Stimulated activated CD4-positive, alpha-beta T cell treated with anti-CD3 and anti-CD28 coated beads, Interleukin-1b, Interleukin-23, amount 100 ng/mL, for 1 hour (primary cell): ENCODE results near the gene TET2.

Experiments used
- DNase-seq, 2 donors: peaks; one replicate each; pipeline ENCODE4 v3.0.0-alpha.2; 2020; ENCODE audit warnings: low read depth in 2 of 2

The TET2 gene

DNA sequence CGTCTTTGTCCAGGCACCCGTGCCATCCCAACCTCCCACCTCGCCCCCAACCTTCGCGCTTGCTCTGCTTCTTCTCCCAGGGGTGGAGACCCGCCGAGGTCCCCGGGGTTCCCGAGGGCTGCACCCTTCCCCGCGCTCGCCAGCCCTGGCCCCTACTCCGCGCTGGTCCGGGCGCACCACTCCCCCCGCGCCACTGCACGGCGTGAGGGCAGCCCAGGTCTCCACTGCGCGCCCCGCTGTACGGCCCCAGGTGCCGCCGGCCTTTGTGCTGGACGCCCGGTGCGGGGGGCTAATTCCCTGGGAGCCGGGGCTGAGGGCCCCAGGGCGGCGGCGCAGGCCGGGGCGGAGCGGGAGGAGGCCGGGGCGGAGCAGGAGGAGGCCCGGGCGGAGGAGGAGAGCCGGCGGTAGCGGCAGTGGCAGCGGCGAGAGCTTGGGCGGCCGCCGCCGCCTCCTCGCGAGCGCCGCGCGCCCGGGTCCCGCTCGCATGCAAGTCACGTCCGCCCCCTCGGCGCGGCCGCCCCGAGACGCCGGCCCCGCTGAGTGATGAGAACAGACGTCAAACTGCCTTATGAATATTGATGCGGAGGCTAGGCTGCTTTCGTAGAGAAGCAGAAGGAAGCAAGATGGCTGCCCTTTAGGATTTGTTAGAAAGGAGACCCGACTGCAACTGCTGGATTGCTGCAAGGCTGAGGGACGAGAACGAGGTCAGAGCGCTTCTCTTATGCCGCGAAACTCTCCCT lies at the start of gene TET2:
TSS of gene TET2 (plus strand) at position 601 of the 740 bp plus-strand sequence. CDS start 87,067 bp downstream, outside the sequence.
- DNase-seq, result peak; percentile 32 to 48

DNA sequence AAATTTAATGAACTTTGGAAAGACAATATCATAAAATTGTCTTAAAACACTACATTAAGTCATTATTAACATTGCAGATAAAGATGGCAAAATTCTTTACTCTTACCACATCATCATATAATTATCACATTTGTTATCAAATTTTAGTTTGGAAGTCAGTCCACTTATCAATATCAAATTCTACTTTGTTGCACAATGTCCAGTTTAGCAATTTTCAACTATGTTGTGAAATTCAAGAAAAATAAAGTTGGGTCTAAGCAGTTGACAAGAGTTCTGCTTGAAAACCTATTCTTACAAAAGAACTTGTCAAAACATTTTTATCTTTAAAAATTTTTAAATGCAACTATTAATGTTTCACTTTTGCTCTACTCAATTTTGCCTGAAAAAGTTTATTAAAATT lies 44.7 kb upstream of the TET2 start:
- DNase-seq, result no peak

DNA sequence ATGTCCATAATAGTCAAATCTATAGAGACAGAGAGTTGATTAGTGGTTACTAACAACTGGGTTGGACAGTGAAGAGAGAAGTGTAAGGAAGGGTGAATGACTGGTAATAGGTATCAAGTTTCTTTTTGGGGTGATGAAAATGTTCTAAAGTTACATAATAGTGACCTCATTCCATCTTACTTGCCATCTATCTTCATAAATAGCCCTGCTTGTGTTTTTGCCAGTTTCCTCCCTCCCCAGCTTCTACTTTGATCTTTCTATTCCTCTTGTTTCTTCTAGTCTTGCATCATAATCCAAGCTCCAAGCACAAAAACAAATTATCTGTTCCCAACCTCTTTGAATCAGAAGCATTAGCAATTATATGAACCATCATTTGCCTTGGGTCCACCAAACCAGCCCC lies 40.2 kb upstream of the TET2 start:
- no peak for DNase-seq

DNA sequence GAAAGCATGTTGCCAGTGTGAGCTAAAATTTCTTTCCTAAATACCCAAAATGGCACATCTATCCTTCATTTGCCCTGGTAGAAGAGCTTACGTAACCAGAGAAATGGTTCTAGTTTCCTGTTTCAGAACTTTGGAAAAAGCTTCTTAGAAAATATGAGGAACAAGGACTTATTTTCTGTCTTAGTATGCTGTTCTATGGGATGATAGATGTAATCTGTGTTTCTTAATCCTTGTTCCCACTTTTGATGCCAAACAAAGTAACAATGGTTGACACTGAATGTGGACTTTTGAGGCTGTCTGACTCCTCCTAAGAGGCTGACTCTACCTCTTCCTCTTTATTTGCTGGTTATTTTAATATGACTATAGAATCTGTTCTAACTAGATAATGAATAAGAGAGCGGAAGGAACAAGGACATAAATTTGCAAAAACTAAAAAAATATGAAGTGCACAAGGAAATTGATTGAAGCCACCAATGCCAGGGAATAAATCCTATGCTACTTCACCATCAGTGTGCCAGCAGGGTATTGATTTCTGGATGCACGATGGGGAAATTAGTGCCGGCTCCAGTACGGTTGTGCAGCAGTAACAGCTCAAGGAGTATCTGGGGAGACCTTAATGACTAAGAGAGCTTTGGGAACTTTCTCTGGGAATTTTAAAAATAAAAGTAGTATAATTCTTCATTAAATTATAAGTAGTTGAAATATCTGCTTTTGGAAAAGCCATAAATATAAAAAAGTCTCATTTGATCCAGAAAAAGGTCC lies 39.4 kb upstream of the TET2 start:
- DNase-seq, result no peak

DNA sequence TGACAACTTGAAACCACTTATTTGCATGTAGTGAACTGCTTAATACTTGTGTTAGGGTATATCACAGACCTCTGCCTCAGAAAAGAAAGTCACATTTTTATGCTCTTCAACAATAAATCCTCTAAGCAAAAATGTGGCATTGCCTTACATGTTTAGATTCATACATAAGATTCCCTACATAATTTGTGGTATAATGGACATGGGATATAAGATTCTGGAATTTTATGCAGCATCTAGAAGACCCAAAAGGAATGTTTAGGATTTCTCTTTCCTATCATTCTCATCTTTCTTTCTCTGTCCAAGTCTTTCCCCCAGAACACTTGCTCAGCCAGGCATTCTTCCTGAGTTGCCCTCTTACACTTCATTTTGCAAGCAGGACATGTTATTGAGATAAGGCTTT lies 37.7 kb upstream of the TET2 start:
- DNase-seq, result no peak

DNA sequence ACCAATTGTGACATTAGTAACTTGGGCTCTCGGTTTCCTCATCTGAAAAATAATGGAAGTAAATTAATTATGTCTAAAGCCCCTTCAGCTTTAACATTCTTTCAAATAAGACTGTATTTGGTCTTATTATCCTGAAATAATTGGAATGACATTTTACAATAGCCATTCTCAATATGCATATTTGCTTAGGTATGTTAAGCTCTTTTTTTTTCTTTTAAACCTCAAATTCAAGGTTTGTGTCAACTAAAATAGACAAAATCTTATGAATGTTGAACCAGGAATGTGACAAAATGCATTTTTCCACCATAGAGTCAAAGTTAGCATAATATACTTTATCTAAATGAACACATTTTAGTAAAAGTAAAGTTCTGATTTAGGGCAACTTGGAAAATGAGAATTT lies 34.4 kb upstream of the TET2 start:
- no peak for DNase-seq

DNA sequence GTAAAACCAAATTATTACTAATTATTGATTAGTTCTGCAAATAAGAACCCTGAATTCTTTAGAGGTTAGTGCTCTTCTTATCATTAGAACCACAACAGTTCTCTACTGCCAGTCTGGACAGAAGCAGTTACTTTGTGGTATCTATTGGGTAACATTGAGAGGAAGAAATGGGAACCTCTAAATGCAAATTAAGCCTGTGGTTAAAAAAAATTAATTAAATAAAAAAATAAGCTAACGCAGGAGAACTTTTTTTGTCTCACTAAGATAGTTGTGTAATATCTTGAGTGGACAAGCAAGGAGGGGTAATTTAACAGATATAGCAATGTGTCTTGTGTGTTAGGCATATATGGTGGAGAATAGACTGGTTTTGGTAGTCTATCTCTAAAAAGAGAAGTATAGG lies 32.9 kb upstream of the TET2 start:
- no peak for DNase-seq

DNA sequence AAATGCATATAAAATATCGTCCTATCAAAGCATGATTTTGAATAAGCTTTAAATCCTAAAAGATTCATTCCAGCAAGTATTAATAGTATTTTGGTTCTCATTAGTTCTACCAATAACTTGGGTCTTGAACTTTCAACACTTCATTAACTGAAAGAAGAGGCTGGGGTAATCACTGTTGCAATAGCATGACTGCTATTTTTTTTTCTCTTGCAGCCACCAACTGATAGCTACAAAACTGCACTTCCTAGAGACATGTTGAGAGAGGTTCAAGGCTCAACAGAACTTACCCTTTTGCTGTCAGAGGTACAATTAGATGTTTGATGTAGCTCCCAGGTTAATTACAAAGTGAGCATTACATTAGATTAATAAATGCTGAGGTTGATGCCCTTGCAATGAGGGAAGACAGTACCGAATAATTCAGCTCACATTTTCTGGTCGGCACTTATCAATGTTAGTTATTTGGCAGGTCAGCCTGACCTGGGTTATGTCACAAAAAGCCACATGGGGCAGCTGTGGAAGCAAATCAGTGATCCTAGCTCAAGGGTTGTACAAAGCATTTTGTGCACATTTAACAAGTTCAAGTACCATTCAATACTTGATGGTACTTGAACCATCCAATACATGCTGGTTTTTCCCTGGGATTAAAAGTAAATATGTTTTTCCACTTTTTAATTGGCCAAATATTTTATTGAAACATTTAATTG lies 29.9 kb upstream of the TET2 start:
- DNase-seq, result no peak

DNA sequence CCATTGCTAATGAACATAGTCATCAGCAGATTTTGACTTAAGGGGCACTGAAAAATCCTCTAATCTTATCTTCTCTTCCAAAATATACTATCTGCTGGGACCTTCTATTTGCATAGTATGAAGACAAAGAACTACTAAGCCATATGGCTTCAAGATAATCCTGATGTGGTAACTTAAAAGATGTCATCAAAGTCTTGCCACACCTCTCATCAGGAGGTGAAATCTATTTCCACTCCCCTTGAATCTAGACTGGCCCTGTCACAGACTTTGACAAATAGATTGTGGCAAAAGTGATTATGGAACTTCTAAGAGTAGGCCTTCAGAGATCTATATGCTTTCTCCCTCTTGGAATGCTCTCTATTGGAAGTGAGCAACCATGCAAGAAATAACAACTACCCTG lies 27.3 kb upstream of the TET2 start:
- no peak for DNase-seq

DNA sequence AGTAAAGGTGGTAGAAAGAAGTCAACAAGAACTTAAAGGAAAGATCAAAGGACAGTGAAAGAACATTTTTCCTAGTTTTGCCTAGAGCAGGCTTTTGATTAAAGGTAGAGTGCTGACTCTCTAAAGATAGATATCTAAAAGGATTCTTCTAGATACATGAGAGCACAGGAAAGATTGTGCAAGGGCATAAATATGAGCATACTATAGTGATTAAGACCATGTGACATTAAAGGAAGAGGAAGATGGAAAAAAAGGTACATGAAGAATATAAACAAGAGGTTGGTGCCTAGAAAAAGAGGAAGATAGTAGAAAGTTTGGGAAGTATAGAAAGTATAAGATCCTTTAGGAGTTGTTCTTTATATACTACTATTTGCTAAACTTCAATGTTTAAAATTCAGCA lies 26.1 kb upstream of the TET2 start:
- no peak for DNase-seq

DNA sequence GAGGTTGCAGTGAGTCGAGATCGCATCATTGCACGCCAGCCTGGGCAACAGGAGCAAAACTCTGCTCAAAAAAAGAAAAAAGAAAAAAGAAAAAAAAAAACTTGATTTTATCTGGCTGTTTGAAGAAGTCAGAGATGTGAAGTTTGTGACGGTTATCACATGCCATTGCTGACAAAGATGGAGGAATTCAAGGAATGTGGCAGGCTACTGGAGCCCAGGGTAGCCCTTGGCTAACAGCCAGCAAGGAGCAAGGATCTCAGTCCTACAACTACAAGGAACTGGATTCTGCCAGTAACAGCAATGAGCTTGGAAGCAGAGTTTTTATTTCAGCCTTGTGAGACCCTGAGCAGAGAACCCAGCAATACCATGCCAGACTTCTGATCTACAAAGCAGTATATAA lies 24.3 kb upstream of the TET2 start:
- DNase-seq, result no peak

DNA sequence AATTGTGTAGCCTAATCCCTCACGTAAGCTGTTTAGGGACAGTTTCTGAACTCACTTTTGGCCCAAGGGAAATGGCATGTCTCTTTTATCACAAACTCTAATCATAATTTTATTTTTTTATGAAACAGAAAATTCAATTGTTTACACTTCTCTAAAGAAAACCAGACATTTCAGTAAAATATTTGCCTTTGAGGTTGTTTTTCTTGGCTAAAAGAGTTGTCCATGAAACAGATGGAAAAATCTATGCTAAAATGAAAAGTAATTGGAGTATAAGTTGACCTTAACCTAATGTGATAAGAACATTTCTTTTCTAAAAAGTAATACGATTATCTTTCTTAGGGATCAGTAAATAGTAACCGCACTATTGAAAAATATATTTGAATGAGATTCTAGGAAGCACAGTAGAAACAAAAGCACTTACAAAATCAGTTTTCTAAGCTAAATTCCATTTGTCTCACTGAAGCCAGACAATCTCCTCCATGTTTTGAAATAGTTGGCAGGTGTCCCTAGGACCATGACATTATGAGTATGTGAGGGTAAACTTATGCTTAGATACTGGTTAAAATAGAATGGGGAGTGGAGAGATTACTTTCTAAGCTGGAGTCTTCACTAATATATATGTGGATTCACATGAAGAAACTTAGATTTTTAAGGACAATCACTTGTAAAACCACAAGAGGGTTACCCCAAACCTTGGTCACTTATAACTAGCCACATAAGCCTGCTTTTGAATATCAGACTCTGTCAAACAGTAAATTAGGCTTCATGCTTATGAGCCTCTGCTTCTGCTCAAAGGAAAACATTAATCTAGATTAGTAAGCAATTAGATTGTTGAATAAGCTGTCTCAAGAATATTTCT lies 20.1 kb upstream of the TET2 start:
- DNase-seq, result no peak

DNA sequence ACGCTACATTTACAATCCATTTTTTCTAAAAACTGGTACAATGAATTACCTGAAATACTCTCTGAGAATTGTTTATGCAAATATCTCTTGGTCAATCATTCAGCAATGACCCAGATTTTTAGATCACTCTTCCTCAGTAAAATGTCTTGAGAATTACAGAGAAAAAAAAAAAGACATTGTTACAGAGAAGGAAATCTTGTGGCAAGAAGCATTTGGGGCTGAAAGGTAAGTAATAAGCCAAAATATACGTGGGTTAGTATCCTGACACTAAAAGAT lies 19.6 kb upstream of the TET2 start:
- DNase-seq, result no peak

DNA sequence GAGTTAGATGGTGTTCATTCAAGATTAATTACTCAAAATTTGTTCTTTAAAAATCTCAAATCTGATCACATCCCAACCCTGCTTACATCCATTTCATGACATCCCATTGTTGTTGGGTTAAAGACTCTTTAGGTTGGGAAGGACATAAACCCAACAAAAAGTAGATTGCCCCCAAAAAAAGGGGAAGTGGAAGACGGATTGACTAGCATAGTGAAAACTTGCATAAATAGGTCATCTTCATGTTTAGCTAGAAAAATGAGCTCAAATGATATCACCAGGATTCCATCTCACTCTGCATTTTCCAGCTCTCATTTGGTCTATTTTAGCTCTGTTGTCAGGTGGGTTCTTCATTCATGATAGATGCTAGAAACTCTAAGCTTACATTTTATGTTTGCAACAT lies 18.5 kb upstream of the TET2 start:
- DNase-seq, result no peak

DNA sequence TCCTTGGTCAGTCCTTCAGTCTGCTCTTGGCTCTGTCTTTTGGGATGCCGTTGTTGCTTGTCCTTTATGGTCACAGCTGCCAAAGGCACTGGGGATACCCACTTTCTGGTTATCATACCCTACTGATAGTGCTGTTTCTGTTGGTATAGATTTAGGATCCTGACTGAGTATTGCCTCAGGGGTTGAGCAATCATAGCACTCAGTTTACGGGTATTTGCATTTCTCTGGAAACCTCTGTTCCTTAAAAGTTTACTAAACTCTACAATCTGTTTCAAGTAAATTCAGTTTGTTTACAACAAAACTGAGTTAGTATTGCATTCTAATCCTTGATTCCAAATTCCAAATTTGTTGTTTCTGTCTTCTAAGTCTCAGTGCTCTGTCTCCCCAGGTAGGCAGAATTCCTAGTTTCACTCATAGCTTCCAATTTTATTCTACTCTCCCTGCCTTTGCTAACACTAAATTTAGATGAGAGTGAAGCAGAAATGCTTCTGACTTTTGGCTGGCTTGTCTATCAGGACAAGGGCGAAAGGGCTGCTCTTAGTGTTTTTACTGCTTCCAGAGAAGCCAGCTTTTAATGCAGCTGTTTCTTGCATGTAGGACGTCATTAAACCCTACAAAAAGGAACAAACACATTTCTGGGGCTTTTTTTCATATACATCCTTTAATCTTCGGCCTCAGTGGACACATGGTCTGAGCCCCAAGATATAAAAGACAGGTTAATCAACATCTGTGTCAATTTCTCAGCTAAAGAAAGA lies 17.2 kb upstream of the TET2 start:
- DNase-seq, result no peak

DNA sequence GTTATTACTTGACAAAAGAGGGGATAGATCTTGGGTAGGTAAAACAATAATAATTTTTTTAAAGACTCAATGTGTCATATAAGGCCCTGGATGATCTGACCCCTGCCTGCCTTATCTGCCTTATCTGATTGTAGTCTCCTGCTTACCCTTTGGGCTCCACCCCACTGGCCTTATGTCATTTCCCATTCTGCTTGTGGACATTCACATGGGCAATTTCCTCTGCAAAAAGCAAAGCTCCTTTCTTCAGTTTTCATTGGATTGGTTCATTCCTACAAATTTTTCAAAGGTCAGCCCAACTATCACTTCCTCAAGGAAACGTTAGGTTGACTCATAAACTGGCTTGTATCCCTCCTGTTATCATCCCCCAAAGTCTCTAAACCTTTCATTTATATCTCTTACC lies 15.7 kb upstream of the TET2 start:
- DNase-seq, result no peak

DNA sequence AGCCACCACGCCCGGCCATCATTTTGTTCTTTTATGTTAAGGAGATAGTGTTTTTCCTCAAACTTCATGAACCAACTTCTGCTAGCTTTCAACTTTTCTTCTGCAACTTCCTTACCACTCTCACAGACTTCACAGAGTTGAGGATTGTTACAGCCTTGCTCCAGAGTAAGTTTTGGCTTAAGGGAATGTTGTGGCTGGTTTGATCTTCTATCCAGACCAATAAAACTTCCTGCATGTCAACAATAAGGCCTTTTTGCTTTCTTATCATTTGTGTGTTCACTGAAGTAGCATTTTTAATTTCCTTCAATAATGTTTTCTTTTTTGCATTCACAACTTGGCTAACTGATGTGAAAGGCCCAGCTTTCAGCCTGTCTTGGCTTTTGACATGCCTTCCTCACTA lies 12.7 kb upstream of the TET2 start:
- DNase-seq, result no peak

DNA sequence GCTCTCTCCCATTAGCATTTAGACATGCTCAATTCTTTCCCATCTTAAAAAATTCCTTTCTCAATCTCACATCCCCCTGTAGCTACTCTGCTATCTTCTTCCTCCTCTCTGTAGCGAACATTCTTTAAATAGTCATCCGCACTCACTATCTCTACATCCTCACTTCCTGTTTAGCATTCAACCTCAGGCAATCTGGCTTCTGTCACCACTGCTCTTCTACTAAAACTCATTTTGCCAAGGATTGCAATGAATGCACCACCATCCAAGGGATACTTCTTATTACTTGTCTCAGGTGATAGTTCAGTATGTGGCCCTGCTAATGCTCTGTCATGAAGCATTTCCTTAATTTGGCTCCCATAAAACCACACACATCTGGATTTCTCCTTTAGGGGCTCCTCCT lies 10.9 kb upstream of the TET2 start:
- DNase-seq, result no peak

DNA sequence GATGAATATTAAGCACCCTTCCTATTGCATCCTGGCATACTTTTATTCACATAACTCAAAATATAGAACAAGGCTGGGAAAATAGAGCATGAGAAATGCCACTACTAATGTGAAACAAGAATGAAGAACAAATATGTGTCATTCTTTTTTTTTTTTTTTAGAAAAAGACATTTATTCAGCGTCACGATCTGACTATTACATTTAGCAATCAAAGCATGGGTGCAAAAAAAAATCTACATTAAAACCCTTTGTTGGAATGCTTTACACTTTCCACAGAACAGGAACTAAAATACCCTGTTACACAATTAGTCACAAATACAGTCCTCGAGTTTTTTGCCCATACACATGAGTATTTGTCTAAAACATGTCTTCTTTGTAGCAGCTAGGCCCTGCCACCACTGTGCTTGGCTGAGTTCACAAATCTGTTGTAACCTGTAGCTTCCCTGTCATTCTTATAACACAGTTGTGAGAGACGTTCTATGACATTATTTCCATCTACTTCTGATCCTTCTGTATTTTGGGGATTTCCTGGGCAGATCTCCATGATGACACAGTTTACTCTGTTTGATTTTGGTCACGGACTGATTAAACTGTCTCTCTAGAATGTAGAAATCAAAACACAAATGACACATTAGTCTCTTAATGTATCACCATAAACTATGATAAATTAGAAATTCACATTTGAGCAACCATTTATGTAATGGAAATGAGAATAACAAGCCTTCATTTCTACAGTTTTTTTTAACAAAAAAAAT lies 9.4 kb upstream of the TET2 start:
- no peak for DNase-seq

DNA sequence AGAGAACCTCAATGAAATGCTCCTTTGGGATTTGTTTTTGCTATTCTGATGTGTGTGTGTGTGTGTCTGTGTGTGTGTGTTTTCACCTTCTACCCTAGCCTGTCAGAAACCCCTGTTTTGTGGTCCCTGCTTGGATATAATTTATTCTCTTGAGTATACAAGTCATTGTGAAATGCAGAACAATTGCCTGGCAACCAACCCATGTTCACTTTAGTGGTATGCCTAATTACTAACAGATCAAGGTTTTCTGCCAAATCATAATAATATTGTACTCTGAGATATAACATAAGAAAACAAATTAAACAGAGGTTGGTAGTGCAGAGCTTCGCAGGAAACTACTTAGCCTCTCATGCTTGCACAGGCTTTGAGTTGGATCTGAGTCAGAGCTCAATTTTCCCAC lies 7.0 kb upstream of the TET2 start:
- no peak for DNase-seq
